HEK293 (cell line): ENCODE results near the gene ERAL1.

Experiments used
- YY1 ChIP-seq: fragments of 450-650 bp; formaldehyde crosslinking; IDR thresholded peaks from 2 replicates; pipeline ENCODE4 v1.5.1; 2018; ENCODE audit warnings: missing biosample characterization, missing genetic modification characterization
- TF ChIP-seq, protein P1 (sequence below): fragments of 450-650 bp; formaldehyde crosslinking; optimal IDR thresholded peaks from 2 replicates; pipeline ENCODE3; 2016; ENCODE audit warnings: missing biosample characterization, mild to moderate bottlenecking, missing genetic modification characterization

GRCh38 chr17:28887871-28888471, 33.2 kb downstream of the ERAL1 start:
- TF ChIP-seq YY1: no peak
- TF ChIP-seq, protein P1, sequence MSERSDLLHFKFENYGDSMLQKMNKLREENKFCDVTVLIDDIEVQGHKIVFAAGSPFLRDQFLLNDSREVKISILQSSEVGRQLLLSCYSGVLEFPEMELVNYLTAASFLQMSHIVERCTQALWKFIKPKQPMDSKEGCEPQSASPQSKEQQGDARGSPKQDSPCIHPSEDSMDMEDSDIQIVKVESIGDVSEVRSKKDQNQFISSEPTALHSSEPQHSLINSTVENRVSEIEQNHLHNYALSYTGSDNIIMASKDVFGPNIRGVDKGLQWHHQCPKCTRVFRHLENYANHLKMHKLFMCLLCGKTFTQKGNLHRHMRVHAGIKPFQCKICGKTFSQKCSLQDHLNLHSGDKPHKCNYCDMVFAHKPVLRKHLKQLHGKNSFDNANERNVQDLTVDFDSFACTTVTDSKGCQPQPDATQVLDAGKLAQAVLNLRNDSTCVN (tag by site-specific recombination): no peak
